Fibroblast of lung (primary cell): ENCODE results near the gene LRRK1. TPM values are rescaled to one million over a fixed set of nuclear protein-coding genes. Genes with fewer than 3 reads are reported as not detected.
A peak's percentile ranks its signal among the peaks of the same experiment; 100 is the strongest.

Source experiments
- DNase-seq, 2 donors: peaks; one replicate each; pipeline versions ENCODE4 v3.0.0 to v3.0.0-alpha.2; 2010; ENCODE audit warnings: low read depth in 2 of 2
- H2AFZ ChIP-seq: 2 replicates; pipeline ENCODE4 v1.5.1; 2012; ENCODE audit warnings: low read length, control low read depth, inconsistent platforms
- H3K27ac ChIP-seq: 2 replicates; pipeline ENCODE4 v1.5.1; 2011; ENCODE audit warnings: low read length, control low read depth; ENCODE audit not compliant: insufficient read depth
- H3K27me3 ChIP-seq: 2 replicates; pipeline ENCODE4 v1.5.1; 2011; ENCODE audit warnings: mild to moderate bottlenecking, low read length; ENCODE audit not compliant: control insufficient read depth, insufficient read depth
- H3K36me3 ChIP-seq: 2 replicates; pipeline ENCODE4 v1.5.1; 2011; ENCODE audit warnings: low read length; ENCODE audit not compliant: control insufficient read depth, insufficient read depth
- H3K4me1 ChIP-seq: 2 replicates; pipeline ENCODE4 v1.5.1; 2011; ENCODE audit warnings: low read length; ENCODE audit not compliant: control insufficient read depth, insufficient read depth; ENCODE audit errors: extremely low read depth
- H3K4me2 ChIP-seq: 2 replicates; pipeline ENCODE4 v1.5.1; 2011; ENCODE audit warnings: low read length, control low read depth; ENCODE audit not compliant: insufficient read depth; ENCODE audit errors: extremely low read depth
- H3K4me3 ChIP-seq, 4 experiments: fragments of 200-600 bp in 1 of 4; sonication (generic) in 1 of 4; replicated peaks in 1 of 4; 2 replicates each; pipeline ENCODE4 v1.5.1; 2011 to 2016; ENCODE audit warnings: low read length in 4 of 4, low read depth in 3 of 4, mild to moderate bottlenecking in 3 of 4, control low read depth in 2 of 4, inconsistent platforms in 1 of 4, mixed read lengths in 1 of 4; ENCODE audit not compliant: insufficient read depth in 1 of 4; ENCODE audit errors: control extremely low read depth in 1 of 4
- H3K79me2 ChIP-seq: 2 replicates; pipeline ENCODE4 v1.5.1; 2012; ENCODE audit warnings: mild to moderate bottlenecking, low read length, inconsistent platforms; ENCODE audit not compliant: control insufficient read depth, insufficient read depth
- H3K9ac ChIP-seq: 2 replicates; pipeline ENCODE4 v1.5.1; 2011; ENCODE audit warnings: mild to moderate bottlenecking, low read length, control low read depth; ENCODE audit not compliant: insufficient read depth
- H3K9me3 ChIP-seq: 2 replicates; pipeline ENCODE4 v1.5.1; 2012; ENCODE audit warnings: low read depth, low read length; ENCODE audit not compliant: control insufficient read depth, insufficient read depth
- H4K20me1 ChIP-seq: 2 replicates; pipeline ENCODE4 v1.5.1; 2011; ENCODE audit warnings: low read length; ENCODE audit not compliant: control insufficient read depth, insufficient read depth; ENCODE audit errors: extremely low read depth
- CTCF ChIP-seq, 2 donors: IDR thresholded peaks in 1 of 2; conservative IDR thresholded peaks in 1 of 2; 1 replicate in 1 of 2; 2 replicates in 1 of 2; pipeline ENCODE4 v1.5.1; 2011 to 2012; ENCODE audit warnings: low read length in 2 of 2, control low read depth in 1 of 2, inconsistent platforms in 1 of 2, low read depth in 1 of 2, mild to moderate bottlenecking in 1 of 2
- EZH2 ChIP-seq: IDR thresholded peaks from 2 replicates; pipeline ENCODE4 v1.5.1; 2012; ENCODE audit warnings: low read length, control low read depth, mild to moderate bottlenecking; ENCODE audit errors: missing control alignments
- polyA plus RNA-seq, 2 donors: library from polyadenylated mRNA; depleted of rRNA in 1 of 2; stranded (reverse) in 1 of 2; unstranded in 1 of 2; fragments of >200 nt; gene quantifications; 2 replicates each; pipeline ENCODE4 v1.2.1, GENCODE V29; 2011 to 2012; ENCODE audit warnings: missing spikeins in 1 of 2
- total RNA-seq: library from RNA; depleted of rRNA; stranded (reverse); fragments of >200 nt; gene quantifications from 2 replicates; pipeline ENCODE4 v1.2.1, GENCODE V29; 2014

Gene LRRK1
- total and polyA plus RNA-seq, 2 donors (not counting 1 experiment from before 2014, with no cell fraction given): 3.8 to 12.2 TPM

GRCh38 chr15:100901702-100902435 is 17.3 kb upstream of the LRRK1 start:
- H3K9me3 ChIP-seq: no peaks in the 10 kb centered on the region

GRCh38 chr15:100902436-100903167 is 16.6 kb upstream of the LRRK1 start:
- Histone ChIP-seq H2AFZ (peak overlapping the region; percentile 93), H3K36me3 (no peaks in the 10 kb centered on the region), H3K9me3 (no peaks in the 10 kb centered on the region), H3K79me2 (no peaks in the 10 kb centered on the region), H3K9ac (peak overlapping the region; percentile 23), H3K4me2 (peak overlapping the region; percentile 53), H3K27ac (peak overlapping the region; percentile 76), H4K20me1 (no peaks in the 10 kb centered on the region), H3K4me3 (peak overlapping the region in 2 of 4 experiments; percentile 12 to 34), H3K27me3 (no peaks in the 10 kb centered on the region), H3K4me1 (peaks cover 5% of the 10 kb centered on the region)
- peak; percentile 77 to 78 for DNase-seq
- no peak for TF ChIP-seq EZH2
- TF ChIP-seq CTCF (conservative IDR thresholded peaks at IDR 0.05 in 1 of 2, IDR thresholded peaks at IDR 0.05 in 1 of 2; ENCODE audit: low read depth in 1 of 2, low read length in 2 of 2): no peak

More at GRCh38 chr15:100901702-100902435, 17.3 kb upstream of the LRRK1 start:
- peak overlapping the region; percentile 93 for H2AFZ ChIP-seq
- no peak overlapping the region for H3K9ac ChIP-seq
- peak overlapping the region; percentile 53 for H3K4me2 ChIP-seq
- no peaks in the 10 kb centered on the region for H3K36me3 ChIP-seq
- H3K27ac ChIP-seq: peak overlapping the region; percentile 76
- DNase-seq: peak in 1 of 2 donors; percentile 40
- H3K27me3 ChIP-seq: no peaks in the 10 kb centered on the region
- H4K20me1 ChIP-seq: no peaks in the 10 kb centered on the region
- H3K4me1 ChIP-seq: peaks cover 5% of the 10 kb centered on the region
- H3K4me3 ChIP-seq: peak overlapping the region in 2 of 4 experiments; percentile 12 to 34
- no peak for TF ChIP-seq CTCF (conservative IDR thresholded peaks at IDR 0.05 in 1 of 2, IDR thresholded peaks at IDR 0.05 in 1 of 2; ENCODE audit: low read depth in 1 of 2, low read length in 2 of 2)
- TF ChIP-seq EZH2: no peak
- no peaks in the 10 kb centered on the region for H3K79me2 ChIP-seq

- no peak overlapping the region for H3K27ac ChIP-seq
- no peaks in the 10 kb centered on the region for H3K27me3 ChIP-seq
- peaks cover 5% of the 10 kb centered on the region for H3K4me1 ChIP-seq
- no peak overlapping the region for H3K4me2 ChIP-seq
- H4K20me1 ChIP-seq: no peaks in the 10 kb centered on the region
- H2AFZ ChIP-seq: no peak overlapping the region
- H3K79me2 ChIP-seq: no peaks in the 10 kb centered on the region
- no peak overlapping the region for H3K9ac ChIP-seq
- H3K4me3 ChIP-seq: no peak overlapping the region
- H3K9me3 ChIP-seq: no peaks in the 10 kb centered on the region
- no peaks in the 10 kb centered on the region for H3K36me3 ChIP-seq
- no peak for DNase-seq
- TF ChIP-seq CTCF (conservative IDR thresholded peaks at IDR 0.05 in 1 of 2, IDR thresholded peaks at IDR 0.05 in 1 of 2; ENCODE audit: low read depth in 1 of 2, low read length in 2 of 2): no peak
Observed at GRCh38 chr15:100903168-100903554, 16.0 kb upstream of the LRRK1 start.
